Stimulated activated memory B cell treated with anti-CD40 and anti-IgM and Interleukin-4, amounts not matched to agents 10 μg/mL and 1 μg/mL and 100 μg/mL, for 72 hours (primary cell): ENCODE results near the gene OS9.

Experiments used
- ATAC-seq: fragments of 150-1000 bp; cut with Tn5 transposase; 2 replicates; pipeline ENCODE4 v1.10.0; 2021
- H3K27ac Mint-ChIP-seq: one replicate; pipeline ENCODE4 v1.8.0; 2022; ENCODE audit warnings: mild to moderate bottlenecking, mixed read lengths
- H3K27me3 Mint-ChIP-seq: one replicate; pipeline ENCODE4 v1.8.0; 2022; ENCODE audit warnings: mixed read lengths
- H3K36me3 Mint-ChIP-seq: one replicate; pipeline ENCODE4 v1.8.0; 2022; ENCODE audit warnings: mixed read lengths
- H3K4me1 Mint-ChIP-seq: one replicate; pipeline ENCODE4 v1.8.0; 2022; ENCODE audit warnings: mixed read lengths
- H3K4me3 Mint-ChIP-seq: one replicate; pipeline ENCODE4 v1.8.0; 2022; ENCODE audit warnings: mild to moderate bottlenecking, moderate library complexity, mixed read lengths
- H3K9me3 Mint-ChIP-seq: one replicate; pipeline ENCODE4 v1.8.0; 2022; ENCODE audit warnings: mixed read lengths

OS9 gene

DNA sequence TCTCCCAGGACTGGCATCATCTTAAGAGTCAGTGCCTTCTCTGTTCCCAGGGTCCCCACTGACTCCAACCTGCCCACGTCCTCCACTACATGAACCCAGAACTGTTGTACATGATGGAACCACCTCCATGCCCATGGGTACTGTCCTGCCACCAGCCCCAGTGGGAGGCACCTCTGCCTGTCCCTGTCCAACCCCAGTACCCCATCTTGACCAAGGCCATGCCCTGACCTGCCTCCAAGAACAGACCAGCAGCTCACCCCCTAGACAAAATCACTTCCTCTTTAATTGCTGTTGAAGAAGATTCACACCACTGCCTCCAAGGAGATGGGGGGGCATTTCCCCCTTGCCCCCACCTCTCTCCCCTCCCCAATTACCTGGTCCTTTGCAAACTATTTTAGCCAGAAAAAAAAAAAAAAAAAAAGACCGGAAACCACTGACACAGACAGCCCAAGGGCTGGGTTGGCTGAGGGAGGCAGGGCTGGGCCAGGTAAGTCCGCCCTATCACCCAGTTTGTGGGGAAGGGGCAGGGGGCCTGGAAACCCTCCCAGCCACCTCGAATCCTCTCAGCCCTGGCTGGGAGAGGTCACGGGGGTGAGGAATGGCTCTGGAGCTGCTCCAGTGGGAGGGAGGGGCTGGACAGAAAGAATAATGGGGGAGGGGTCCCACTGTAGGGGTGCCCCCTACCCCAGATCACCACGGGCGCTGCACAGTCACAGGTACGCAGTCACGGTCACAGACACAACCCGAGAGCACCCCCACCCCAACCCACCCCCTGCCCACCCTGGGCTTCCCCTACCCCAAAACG is 31.2 kb downstream of the OS9 start:
- peaks cover 26% of the 10 kb centered on the region for H3K4me1 Mint-ChIP-seq
- H3K27me3 Mint-ChIP-seq, result no peaks in the 10 kb centered on the region
- peak overlapping the region; percentile 40 for H3K4me3 Mint-ChIP-seq
- H3K36me3 Mint-ChIP-seq, result peaks cover 52% of the 10 kb centered on the region
- peak overlapping the region; percentile 69 for H3K27ac Mint-ChIP-seq
- no peaks in the 10 kb centered on the region for H3K9me3 Mint-ChIP-seq
- peak; percentile 28 for ATAC-seq

GRCh38 chr12:57725851-57726150 is 31.9 kb downstream of the OS9 start:
- no peaks in the 10 kb centered on the region for H3K9me3 Mint-ChIP-seq
- H3K36me3 Mint-ChIP-seq, result peaks cover 50% of the 10 kb centered on the region
- peak overlapping the region; percentile 75 for H3K4me3 Mint-ChIP-seq
- H3K27me3 Mint-ChIP-seq, result no peaks in the 10 kb centered on the region
- ATAC-seq, result no peak
- H3K27ac Mint-ChIP-seq, result peak overlapping the region; percentile 69
- H3K4me1 Mint-ChIP-seq, result peaks cover 26% of the 10 kb centered on the region

- Mint-ChIP-seq H3K9me3 (no peaks in the 10 kb centered on the region), H3K27ac (peak overlapping the region; percentile 69), H3K4me1 (peaks cover 26% of the 10 kb centered on the region), H3K36me3 (peaks cover 50% of the 10 kb centered on the region), H3K27me3 (no peaks in the 10 kb centered on the region), H3K4me3 (peak overlapping the region; percentile 75)
- peak; percentile 72 for ATAC-seq
Observed at GRCh38 chr12:57726151-57726883, 32.4 kb downstream of the OS9 start.

GRCh38 chr12:57726884-57727757 is 33.2 kb downstream of the OS9 start:
- Mint-ChIP-seq H3K4me1 (peaks cover 26% of the 10 kb centered on the region), H3K9me3 (no peaks in the 10 kb centered on the region), H3K4me3 (no peak overlapping the region), H3K36me3 (peaks cover 51% of the 10 kb centered on the region), H3K27me3 (no peaks in the 10 kb centered on the region), H3K27ac (no peak overlapping the region)
- ATAC-seq, result no peak

DNA sequence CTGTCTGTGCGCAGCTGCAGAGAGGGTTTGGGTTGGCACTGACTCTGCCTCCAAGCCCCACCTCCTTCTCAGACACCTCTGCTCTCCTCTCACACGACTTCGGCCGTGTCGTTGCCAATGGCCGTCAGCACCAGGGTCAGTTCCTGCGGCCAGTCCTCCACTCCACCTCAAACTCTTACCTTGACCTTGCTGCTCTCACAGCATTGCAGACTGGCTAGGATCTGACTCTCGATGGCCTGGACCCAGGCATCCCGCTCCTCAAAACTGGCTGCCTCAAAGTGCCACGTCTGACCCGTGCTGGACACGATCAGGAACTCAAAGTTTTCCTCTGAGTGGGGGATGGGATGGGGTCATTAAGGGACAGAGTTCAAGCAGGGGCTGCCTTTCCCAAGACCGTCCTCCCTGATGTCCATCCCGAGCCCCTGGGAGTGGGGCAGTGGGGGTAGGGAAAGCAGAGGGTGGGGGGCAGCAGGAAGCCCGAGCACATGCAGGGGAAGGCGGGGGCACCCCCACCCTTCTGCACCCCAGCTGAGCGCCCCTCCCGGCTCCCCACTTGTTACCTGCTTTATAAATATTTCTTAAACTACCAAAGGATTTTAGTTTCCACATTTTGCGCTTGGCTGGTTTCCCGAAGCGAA is 33.9 kb downstream of the OS9 start:
- no peaks in the 10 kb centered on the region for H3K27me3 Mint-ChIP-seq
- H3K4me1 Mint-ChIP-seq, result peaks cover 26% of the 10 kb centered on the region
- no peak overlapping the region for H3K4me3 Mint-ChIP-seq
- H3K27ac Mint-ChIP-seq, result no peak overlapping the region
- no peak for ATAC-seq
- peaks cover 57% of the 10 kb centered on the region for H3K36me3 Mint-ChIP-seq
- H3K9me3 Mint-ChIP-seq, result no peaks in the 10 kb centered on the region

- Mint-ChIP-seq H3K27me3 (no peaks in the 10 kb centered on the region), H3K9me3 (no peaks in the 10 kb centered on the region), H3K36me3 (peaks cover 70% of the 10 kb centered on the region), H3K27ac (no peak overlapping the region), H3K4me1 (peaks cover 19% of the 10 kb centered on the region), H3K4me3 (no peak overlapping the region)
- no peak for ATAC-seq
Observed at GRCh38 chr12:57729321-57729844, 35.5 kb downstream of the OS9 start.

- Mint-ChIP-seq H3K27ac (no peak overlapping the region), H3K36me3 (peaks cover 75% of the 10 kb centered on the region), H3K4me3 (no peak overlapping the region), H3K9me3 (no peaks in the 10 kb centered on the region), H3K27me3 (no peaks in the 10 kb centered on the region), H3K4me1 (peaks cover 8% of the 10 kb centered on the region)
- no peak for ATAC-seq
Observed at GRCh38 chr12:57730336-57731067, 36.6 kb downstream of the OS9 start.

GRCh38 chr12:57731411-57732080 is 37.6 kb downstream of the OS9 start:
- ATAC-seq, result no peak
- Mint-ChIP-seq H3K9me3 (no peaks in the 10 kb centered on the region), H3K4me1 (peaks cover 2% of the 10 kb centered on the region), H3K36me3 (peaks cover 69% of the 10 kb centered on the region), H3K27me3 (no peaks in the 10 kb centered on the region), H3K27ac (no peak overlapping the region), H3K4me3 (no peak overlapping the region)

DNA sequence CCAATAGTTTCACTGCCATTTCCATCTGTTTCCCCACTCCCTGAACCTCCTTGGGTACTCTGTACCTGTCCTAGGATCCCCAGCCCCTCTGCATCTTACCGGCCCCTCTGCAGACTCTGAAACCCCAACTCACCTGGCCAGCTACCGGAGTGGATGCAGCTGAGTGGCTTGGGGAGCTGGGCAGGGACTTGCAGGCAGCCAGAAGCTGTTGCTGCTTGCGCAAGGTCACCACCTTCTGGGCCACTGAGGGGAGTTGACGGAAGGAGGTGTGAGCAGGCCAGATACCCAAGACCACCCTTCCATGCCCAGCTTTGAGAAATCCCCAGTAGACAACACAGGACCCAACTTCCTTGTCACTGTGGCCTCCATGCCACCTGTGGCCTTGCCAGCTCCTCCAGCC is 38.3 kb downstream of the OS9 start:
- Mint-ChIP-seq H3K27ac (no peak overlapping the region), H3K4me3 (no peak overlapping the region), H3K4me1 (peaks cover 9% of the 10 kb centered on the region), H3K36me3 (peaks cover 76% of the 10 kb centered on the region), H3K9me3 (no peaks in the 10 kb centered on the region), H3K27me3 (no peaks in the 10 kb centered on the region)
- no peak for ATAC-seq

DNA sequence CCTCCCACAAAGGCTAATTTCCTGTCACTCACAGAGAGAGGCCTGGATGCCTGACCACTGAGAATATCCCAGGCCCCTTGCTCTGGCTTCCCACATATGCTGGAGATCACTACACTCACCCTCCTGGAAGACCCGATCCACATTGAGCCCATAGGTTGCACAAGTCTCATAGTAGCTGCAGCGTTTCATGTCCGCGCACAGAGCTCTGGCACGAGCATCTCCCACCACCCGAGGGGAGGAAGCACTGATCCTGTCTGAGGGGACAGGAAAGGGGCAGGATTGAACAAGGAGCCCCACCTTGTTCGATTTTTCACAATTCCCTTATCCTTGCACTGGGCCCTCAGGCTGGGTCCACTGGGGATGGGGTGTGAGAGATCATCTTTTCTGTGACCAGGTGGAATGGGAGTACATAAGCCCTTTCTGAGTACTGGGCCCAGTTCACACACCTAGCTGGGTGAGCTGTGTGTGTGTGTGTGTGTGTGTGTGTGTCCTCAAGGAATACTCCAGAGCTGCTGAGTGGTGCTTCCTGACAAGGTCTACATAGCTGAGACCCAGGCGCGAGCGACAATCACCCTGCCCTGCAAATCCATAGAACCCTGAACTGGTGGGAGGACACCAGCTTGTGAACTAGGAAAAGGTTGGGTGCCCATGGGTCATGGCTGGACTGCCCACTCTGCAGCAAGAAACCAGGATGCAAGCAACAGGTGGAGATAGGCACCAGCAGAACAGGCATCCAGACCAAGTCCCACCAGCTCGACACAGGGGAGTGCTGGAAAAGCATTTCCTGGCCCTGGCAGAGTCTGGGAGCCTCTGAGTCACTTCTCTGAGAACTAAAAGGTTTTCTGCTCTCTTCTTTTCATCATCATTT is 39.0 kb downstream of the OS9 start:
- Mint-ChIP-seq H3K36me3 (peaks cover 70% of the 10 kb centered on the region), H3K4me1 (peaks cover 9% of the 10 kb centered on the region), H3K9me3 (no peaks in the 10 kb centered on the region), H3K27me3 (no peaks in the 10 kb centered on the region), H3K27ac (no peak overlapping the region), H3K4me3 (no peak overlapping the region)
- ATAC-seq, result no peak

DNA sequence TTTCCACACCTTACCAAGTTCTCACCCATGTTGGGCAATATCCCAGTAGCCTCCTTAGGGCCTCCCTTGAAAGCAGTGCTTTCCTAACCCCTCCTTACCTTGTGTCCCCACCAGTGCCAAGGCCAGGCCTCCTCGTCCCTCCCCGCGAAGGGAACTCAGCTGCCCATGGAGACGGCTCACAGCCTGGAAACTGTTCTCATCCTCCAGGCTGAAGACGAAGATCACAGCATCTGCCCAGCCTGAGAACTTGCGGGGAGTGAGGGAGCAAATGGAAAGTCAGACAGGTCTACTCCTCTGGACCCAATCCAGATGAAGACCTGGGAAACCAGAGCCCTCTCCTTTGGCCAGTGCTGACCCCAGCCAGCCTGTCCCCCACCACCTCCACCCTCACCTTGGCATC is 40.0 kb downstream of the OS9 start:
- no peak for ATAC-seq
- no peak overlapping the region for H3K27ac Mint-ChIP-seq
- peaks cover 62% of the 10 kb centered on the region for H3K36me3 Mint-ChIP-seq

GRCh38 chr12:57734591-57734990 is 40.7 kb downstream of the OS9 start:
- ATAC-seq, result no peak
- no peak overlapping the region for H3K4me3 Mint-ChIP-seq
- peaks cover 56% of the 10 kb centered on the region for H3K36me3 Mint-ChIP-seq
- no peaks in the 10 kb centered on the region for H3K9me3 Mint-ChIP-seq
- H3K4me1 Mint-ChIP-seq, result peaks cover 16% of the 10 kb centered on the region
- H3K27ac Mint-ChIP-seq, result no peak overlapping the region
- H3K27me3 Mint-ChIP-seq, result no peaks in the 10 kb centered on the region

More for the DNA sequence above, 40.0 kb downstream of the OS9 start:
- H3K4me3 Mint-ChIP-seq, result no peak overlapping the region
- H3K9me3 Mint-ChIP-seq, result no peaks in the 10 kb centered on the region
- H3K27me3 Mint-ChIP-seq, result no peaks in the 10 kb centered on the region
- H3K4me1 Mint-ChIP-seq, result peaks cover 10% of the 10 kb centered on the region

GRCh38 chr12:57735198-57735855 is 41.4 kb downstream of the OS9 start:
- Mint-ChIP-seq H3K4me1 (peaks cover 24% of the 10 kb centered on the region), H3K27me3 (no peaks in the 10 kb centered on the region), H3K27ac (no peak overlapping the region), H3K36me3 (peaks cover 56% of the 10 kb centered on the region), H3K4me3 (no peak overlapping the region), H3K9me3 (no peaks in the 10 kb centered on the region)
- no peak for ATAC-seq
